Limb (tissue), 2 donors: ENCODE data around the gene NFE2L1.
"Not testable (repeated sequence)": the region's sequence is repeated elsewhere in the genome, so short reads cannot be mapped to it uniquely, and the experiment has no call there.

Experiments used
- DNase-seq, 2 donors: peaks; one replicate each; pipeline ENCODE4 v3.0.0-alpha.2; 2016; ENCODE audit errors: extremely low spot score in 2 of 2

Gene NFE2L1

GRCh38 chr17:48067245-48067644, 19.1 kb downstream of the NFE2L1 start:
- DNase-seq, result no peak

DNA sequence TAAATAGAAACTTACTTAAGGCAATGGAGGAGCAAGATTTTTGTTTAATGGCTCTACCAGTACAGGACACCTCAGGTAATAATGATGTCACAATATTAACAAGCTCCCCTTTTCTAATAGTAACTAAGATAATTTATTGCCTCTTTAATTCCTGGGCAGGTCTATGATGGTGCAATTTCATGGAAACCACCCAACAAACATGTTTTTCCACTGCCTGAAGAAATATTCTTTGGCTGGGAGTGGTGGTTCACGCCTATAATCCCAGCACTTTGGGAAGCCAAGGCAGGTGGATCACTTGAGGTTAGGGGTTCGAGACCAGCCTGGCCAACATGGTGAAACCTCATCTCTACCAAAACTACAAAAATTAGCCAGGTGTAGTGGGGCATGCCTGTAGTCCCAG, 19.6 kb downstream of the NFE2L1 start:
- DNase-seq, result not testable (repeated sequence)

DNA sequence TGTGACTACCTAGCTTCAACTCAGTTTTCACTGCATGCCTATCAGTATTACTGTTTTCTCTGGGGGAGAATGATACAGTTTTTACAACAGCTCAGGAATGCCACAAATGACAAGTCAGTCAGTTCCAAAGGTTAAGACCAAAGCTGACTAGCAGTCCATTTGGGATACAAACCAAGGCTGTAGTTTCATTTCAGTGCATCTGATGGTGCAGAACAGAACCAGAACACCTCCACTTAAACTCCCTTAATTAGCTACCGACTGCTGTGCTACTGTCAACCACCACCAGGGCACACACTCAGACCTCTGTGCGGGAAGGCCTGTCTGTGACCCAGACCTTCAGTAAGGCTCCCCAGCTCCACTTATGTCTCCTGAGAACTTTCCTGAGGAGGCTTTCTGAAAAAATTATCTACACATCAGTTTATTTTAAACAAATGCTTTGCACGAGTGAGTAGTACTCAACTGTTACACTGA, 20.4 kb downstream of the NFE2L1 start:
- DNase-seq, result no peak

DNA sequence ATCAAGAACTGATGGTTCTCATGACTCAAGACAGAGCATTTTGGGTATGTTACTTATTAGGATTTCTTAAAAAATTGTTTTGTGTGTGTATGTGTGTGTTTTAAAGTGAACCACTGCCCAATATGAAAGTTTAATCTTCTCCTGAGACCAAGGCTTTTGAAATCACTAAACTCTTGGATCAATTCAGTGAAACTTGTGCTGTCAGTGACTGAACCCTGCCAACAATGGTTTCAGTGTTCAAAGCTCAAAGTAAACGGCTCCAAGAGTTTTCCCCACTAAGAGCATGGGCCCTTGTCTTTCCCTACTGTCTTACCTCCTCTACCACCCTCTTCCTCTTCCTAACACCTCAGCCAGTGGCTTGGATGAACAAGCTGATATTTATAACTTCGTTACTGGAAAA, 22.0 kb downstream of the NFE2L1 start:
- DNase-seq, result no peak

DNA sequence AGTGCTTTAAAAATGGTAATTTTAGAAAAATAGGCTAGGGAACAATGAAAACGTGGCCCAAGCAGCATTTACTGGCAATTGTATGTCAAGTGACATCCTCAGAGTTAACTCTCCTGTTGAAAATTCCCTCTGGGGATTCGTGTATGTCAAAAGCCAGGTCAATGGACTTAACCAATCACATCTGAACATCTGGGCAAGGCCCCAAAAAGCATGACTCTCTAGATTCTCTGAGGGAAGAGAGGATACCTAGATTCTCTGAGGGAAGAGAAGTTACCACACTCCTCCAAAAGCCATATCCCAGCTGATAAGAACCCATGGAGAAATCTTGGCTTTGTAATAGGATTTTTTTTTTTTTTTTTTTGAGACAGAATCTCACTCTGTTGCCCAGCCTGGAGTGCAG, 23.5 kb downstream of the NFE2L1 start:
- no peak for DNase-seq

DNA sequence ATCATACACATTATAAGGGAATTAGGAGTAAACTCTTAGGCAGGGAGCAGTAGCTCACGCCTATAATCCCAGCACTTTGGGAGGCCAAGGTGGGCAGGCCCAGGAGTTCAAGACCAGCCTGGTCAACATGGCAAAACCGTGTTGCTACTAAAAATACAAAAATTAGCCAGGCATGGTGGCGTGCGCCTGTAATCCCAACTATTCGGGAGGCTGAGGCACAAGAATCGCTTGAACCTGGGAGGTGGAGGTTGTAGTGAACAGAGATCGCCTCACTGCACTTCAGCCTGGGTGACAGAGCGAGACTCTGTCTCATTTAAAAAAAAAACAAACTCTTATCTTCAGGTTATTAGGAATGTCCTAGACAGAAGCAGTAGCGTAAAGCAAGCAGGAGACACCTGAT, 24.7 kb downstream of the NFE2L1 start:
- DNase-seq, result not testable (repeated sequence)

- DNase-seq, result not testable (repeated sequence)
Measured at GRCh38 chr17:48073566-48074094, 25.5 kb downstream of the NFE2L1 start.

DNA sequence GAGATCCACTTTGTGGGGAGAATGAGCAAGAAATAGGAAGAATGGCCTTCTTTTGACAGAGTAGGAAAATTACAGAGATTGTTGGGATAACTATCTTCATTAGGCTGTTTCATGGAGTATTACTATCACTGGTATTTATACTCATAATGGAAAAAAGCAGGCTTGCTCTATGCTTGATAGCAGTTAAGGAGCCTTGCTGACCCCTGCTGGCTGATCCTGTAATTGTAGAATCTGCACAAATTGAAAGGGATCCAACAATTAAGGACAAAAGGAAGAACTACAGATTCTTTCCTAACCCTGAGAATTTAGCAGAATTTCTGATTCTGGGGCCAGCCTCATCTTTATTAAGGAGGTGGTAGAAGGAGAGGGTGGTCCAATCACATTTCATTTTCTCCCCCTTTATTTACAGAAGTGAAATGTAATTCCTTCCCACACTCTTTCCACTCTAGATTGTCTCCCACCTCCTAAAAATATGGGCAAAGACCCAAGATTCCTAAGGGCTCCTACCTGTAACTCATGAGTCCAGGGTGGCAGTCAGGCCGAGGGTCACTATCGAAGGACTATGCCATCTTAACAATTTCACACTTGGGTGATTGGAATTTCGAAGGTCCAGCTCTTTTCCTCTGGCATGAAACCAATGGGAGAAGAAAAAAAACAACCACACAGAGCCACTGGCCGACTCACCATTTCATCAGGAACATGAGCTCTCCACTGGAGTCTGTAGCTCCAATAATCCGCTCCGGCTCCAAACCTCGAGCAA, 26.3 kb downstream of the NFE2L1 start:
- DNase-seq, result peak; percentile 77

DNA sequence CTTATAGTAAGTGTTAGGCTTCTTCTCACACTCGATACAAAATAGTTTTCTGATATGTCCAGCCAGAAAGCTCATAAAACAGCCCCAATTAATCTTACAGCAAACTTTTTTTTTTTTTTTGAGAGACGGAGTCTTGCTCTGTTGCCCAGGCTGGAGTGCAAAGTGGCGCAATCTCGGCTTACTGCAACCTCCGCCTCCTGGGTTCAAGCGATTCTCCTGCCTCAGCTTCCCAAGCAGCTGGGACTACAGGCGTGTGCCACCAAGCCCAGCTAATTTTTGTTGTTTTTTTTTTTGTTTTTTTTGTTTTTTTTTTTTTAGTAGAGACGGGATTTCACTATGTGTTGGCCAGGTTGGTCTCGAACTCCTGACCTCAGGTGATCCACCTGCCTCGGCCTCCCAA, 29.0 kb downstream of the NFE2L1 start:
- DNase-seq, result not testable (repeated sequence)

DNA sequence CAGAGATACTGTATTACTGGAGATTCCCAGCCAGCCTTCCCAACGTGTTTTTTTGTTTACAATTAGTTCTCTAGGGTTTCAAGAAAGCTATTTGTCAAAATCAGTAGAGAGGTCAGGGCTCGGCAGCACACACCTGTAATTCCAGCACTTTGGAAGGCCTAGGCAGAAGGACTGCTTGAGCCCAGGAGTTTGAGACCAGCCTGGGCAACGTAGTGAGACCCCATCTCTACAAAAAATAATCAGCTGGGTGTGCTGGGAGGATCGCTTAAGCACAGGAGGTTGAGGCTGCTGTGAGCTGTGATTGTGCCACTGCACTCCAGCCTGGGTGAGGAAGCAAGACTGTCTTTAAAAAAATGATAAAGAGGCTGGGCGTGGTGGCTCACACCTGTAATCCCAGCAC, 33.7 kb downstream of the NFE2L1 start:
- no peak for DNase-seq

- DNase-seq, result no peak
Measured at GRCh38 chr17:48084932-48085331, 36.8 kb downstream of the NFE2L1 start.

GRCh38 chr17:48093341-48094045, 45.3 kb downstream of the NFE2L1 start:
- DNase-seq, result no peak

DNA sequence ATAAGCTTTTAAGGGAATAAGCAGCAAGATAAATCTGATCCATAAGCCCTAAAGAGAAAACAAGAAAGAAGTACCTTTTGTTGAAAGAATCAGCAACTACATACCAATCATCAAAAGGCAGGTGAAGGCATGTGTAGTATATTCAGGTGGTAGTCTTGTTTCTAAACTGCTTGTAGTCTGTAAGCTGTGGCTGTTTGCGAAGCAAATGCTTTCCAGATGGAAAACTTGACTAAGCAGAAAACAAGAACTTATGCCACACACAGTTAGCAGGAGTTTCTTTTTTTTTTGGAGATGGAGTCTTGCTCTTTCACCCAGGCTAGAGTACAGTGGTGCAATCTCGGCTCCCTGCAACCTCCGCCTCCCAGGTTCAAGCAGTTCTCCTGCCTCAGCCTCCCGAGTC, 47.5 kb downstream of the NFE2L1 start:
- no peak for DNase-seq

DNA sequence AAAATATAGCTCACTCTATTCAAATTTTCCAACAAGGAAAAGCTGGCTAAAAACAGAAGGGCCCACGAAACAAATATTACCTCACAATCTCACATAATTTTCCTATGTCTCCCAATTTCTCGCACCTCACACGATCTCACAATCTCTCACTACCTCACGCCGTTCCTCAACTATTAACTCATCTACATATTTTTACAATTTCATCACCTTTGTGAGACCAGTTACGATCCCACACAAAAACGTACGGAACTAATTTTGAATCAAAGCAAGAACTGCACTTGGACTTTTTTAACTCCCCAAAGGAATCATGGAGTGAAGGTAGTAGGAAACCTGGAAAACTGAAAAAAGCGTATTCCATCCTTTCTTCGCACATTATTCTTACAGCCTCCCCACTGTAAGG, 52.0 kb downstream of the NFE2L1 start:
- DNase-seq, result no peak

GRCh38 chr17:48100591-48101011, 52.4 kb downstream of the NFE2L1 start:
- DNase-seq, result peak; percentile 65 to 84

DNA sequence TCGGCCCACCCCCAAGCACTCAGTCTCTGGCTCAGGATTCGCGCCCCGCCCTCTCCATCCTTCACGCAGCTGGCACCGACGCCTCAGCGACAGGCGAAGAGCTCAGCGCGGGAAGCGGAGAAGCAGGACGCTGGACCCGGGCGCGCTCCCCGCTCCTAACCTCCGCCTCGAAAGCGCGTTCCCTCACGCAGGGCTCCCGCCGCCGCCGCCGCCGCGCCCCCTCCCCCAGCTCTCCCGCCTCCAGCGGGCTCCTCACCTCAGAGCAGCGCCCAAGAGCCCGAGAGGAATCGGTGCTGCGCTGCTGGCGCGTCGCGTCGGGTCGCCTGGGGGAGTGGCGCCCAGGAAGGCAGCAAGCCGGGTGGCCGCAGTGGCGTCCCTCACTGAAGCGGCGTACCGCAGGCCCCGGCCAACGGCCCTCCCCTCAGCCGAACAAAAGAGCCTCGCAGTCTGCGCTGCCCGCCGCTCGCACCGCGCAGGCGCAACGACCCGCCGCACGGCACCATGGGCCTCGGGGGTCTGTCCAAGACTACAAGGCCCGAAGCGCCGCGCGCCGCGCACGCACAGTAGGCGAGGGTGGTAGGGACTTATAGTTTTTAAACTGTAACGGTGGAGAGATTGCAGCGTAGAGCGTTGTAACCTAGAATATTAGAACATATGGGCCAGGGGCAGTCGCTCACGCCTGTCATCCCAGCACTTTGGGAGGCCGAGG, 53.0 kb downstream of the NFE2L1 start, which contains the start of gene CBX1:
TSS of gene CBX1 (minus strand) at position 467 of the 709 bp plus-strand sequence. CDS start 24,474 bp downstream, outside the sequence.
- DNase-seq, result peak; percentile 94 to 97

DNA sequence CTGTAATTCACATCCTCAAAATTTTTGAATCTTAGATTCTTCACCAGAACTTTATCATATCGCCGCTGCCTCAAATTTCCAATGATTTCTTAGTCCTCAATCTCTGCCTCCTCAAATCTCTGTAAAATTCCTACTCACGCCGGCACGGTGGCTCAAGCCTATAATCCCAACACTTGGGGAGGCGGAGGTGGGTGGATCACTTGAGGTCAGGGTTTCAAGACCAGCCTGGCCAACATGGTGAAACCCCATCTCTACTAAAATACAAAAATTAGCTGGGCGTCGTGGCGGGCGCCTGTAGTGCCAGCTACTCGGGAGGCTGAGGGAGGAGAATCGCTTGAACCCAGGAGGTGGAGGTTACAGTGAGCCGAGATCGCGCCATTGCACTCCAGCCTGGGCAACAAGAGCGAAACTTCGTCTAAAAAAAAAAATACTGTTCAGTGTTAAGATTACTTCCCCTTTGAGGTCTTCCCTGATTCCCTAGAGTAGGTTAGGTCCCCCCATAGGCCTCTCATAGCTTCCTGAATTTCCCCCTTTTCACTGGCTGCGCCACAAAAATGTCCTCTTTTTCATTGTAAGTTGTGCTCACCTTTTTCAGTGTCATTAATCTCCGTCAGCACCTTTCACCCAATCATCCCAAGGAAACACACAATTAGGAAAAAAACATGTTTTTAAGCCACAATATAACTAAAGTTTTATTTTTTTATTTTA, 54.0 kb downstream of the NFE2L1 start:
- no peak for DNase-seq

DNA sequence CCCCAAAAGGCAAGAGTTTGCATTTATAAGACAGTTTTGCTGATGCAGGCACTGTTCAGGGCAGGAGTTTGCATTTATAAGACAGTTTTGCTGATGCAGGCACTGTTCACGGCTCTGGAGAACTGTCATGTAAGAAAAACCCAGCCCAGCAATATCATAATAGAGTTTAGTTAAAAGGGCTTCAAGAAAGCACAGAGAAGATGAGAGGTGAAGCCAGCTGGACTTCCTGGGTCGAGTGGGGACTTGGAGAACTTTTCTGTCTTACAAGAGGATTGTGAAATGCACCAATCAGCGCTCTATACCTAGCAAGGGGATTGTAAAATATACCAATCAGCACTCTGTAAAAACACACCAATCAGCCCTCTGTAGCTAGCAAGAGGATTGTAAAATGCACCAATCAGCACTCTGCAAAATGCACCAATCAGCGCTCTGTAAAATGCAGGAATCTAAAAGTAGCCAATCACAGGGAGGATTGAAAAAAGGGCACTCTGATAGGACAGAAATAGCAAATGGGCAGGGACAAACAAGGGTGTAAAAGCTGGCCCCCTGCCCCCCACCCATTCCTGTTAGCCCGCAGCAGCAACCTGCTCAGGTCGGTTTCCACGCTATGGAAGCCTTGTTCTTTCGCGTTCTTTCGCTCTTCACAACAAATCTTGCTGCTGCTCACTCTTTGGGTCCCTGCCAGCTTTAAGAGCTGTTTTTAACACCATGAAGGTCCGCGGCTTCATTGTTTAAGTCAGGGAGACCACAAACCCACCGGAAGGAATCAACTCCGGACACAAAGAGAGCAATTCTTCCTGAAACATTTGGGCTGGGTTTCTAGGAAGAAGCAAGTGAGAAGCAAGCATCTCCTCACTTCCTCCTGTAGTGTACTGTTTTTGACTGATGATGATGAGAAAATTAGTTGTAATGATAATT, 54.9 kb downstream of the NFE2L1 start:
- no peak for DNase-seq

GRCh38 chr17:48104440-48104839, 56.3 kb downstream of the NFE2L1 start:
- DNase-seq, result no peak

DNA sequence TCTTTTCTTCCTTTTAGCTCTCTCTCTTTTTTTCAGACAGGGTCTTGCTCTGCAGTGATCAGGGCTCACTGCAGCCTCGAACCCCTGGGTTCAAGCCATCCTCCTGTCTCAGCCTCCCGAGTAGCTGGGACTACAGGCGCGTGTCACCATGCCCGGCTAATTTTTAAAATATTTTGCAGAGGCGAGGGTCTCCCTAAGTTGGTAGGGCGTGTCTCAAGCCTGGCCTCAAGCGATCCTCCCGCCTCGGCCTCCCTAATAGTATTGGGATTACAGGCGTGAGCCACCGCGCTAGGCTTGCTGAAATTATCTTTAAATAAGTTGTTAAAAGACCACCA, 58.6 kb downstream of the NFE2L1 start:
- no peak for DNase-seq
